BE2C (cell line): ENCODE measurements around the gene MTG1.
"Not testable (repeated sequence)": the region's sequence is repeated elsewhere in the genome, so short reads cannot be mapped to it uniquely, and the experiment has no call there.

ENCODE experiments used
- DNase-seq: peaks from one replicate; pipeline ENCODE4 v3.0.0-alpha.2; 2020
- H3K27me3 ChIP-seq: fragments of 250-450 bp; sonication (Bioruptor Pico); 2 replicates; pipeline ENCODE4 v1.5.1; 2020; ENCODE audit warnings: mild to moderate bottlenecking
- H3K36me3 ChIP-seq: fragments of 250-450 bp; sonication (Bioruptor Pico); 2 replicates; pipeline ENCODE4 v1.5.1; 2020; ENCODE audit warnings: mild to moderate bottlenecking
- H3K4me1 ChIP-seq: fragments of 250-450 bp; sonication (Bioruptor Pico); 2 replicates; pipeline ENCODE4 v1.5.1; 2020
- H3K4me3 ChIP-seq: 2 replicates; pipeline ENCODE4 v1.5.1; 2011; ENCODE audit warnings: low read depth, low read length
- H3K9me3 ChIP-seq: fragments of 250-450 bp; sonication (Bioruptor Pico); 2 replicates; pipeline ENCODE4 v1.5.1; 2020
- TF ChIP-seq, protein P1 (sequence below): IDR thresholded peaks from 2 replicates; pipeline ENCODE4 v1.5.1; 2012; ENCODE audit warnings: mild to moderate bottlenecking, low read depth, low read length

The MTG1 gene

GRCh38 chr10:133439517-133440461 is 45.8 kb downstream of the MTG1 start:
- no peaks in the 10 kb centered on the region for H3K27me3 ChIP-seq
- H3K4me1 ChIP-seq, result no peaks in the 10 kb centered on the region
- no peaks in the 10 kb centered on the region for H3K36me3 ChIP-seq
- no peaks in the 10 kb centered on the region; the same call in 1 of the 2 replicates for H3K9me3 ChIP-seq
- TF ChIP-seq, protein P1, sequence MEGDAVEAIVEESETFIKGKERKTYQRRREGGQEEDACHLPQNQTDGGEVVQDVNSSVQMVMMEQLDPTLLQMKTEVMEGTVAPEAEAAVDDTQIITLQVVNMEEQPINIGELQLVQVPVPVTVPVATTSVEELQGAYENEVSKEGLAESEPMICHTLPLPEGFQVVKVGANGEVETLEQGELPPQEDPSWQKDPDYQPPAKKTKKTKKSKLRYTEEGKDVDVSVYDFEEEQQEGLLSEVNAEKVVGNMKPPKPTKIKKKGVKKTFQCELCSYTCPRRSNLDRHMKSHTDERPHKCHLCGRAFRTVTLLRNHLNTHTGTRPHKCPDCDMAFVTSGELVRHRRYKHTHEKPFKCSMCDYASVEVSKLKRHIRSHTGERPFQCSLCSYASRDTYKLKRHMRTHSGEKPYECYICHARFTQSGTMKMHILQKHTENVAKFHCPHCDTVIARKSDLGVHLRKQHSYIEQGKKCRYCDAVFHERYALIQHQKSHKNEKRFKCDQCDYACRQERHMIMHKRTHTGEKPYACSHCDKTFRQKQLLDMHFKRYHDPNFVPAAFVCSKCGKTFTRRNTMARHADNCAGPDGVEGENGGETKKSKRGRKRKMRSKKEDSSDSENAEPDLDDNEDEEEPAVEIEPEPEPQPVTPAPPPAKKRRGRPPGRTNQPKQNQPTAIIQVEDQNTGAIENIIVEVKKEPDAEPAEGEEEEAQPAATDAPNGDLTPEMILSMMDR, result no peak
- H3K4me3 ChIP-seq, result no peak overlapping the region
- DNase-seq, result no peak

DNA sequence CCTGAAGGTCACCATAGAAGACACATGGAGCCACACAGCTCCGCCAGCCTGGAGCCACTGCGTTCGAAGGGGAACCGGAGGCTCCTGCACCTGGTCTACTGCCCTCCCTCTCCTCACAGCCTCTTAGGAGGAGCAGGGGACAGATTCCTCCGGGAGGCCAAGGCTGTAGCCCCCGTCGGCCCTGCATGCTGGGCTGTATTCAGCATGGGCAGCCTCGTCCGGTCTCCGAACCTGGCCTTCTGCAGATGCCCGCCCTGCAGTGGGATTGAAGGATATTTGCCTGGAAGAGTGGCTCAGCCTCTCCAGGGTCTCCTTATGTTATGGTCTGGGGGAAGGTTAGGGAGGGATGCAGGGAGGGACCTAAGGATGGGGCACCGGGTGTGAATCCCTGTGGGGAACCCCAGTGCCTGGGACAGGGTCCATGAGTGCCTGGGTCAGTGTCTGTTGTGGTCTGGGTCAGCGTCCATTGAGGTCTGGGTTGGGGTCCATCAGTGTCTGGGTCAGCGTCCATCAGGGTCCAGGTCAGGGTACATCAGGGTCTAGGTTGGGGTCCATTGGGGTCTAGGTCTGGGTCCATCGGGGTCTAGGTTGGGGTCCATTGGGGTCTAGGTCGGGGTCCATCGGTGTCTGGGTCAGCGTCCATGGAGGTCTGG is 46.8 kb downstream of the MTG1 start:
- no peak overlapping the region for H3K4me3 ChIP-seq
- TF ChIP-seq, protein P1, result no peak
- no peak for DNase-seq
- no peaks in the 10 kb centered on the region for H3K36me3 ChIP-seq
- no peaks in the 10 kb centered on the region; the same call in 1 of the 2 replicates for H3K9me3 ChIP-seq
- H3K27me3 ChIP-seq, result no peaks in the 10 kb centered on the region
- no peaks in the 10 kb centered on the region for H3K4me1 ChIP-seq

GRCh38 chr10:133441356-133441755 is 47.4 kb downstream of the MTG1 start:
- not testable (repeated sequence) for H3K4me1 ChIP-seq, H3K9me3 ChIP-seq, DNase-seq, H3K4me3 ChIP-seq, H3K36me3 ChIP-seq, H3K27me3 ChIP-seq

DNA sequence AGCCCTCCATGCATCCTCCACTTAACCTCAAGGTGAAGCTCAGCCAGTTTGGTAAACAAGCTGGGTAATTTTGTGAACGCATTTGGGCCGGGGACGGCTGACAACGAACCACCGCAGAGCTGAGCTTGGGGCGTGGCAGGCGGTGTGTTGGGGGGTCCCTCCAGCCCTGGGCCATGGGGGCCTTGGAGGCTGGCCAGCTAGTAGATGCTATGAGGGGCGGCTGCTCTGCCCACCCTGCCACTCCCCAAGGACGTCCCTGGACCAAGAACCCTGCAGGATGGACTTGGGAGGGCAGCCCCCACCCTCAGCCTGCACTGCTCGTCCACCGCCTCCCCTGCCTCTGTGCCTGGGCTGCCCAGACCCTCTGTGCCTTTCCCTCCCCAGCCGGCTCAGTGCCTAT is 47.8 kb downstream of the MTG1 start:
- Histone ChIP-seq H3K4me1 (no peaks in the 10 kb centered on the region), H3K9me3 (no peaks in the 10 kb centered on the region; the same call in 1 of the 2 replicates), H3K27me3 (no peaks in the 10 kb centered on the region), H3K36me3 (no peaks in the 10 kb centered on the region), H3K4me3 (no peak overlapping the region)
- DNase-seq, result no peak
- TF ChIP-seq, protein P1, result no peak

- TF ChIP-seq, protein P1, result no peak
- H3K27me3 ChIP-seq, result no peaks in the 10 kb centered on the region
- no peak for DNase-seq
- no peak overlapping the region for H3K4me3 ChIP-seq
- no peaks in the 10 kb centered on the region for H3K36me3 ChIP-seq
- no peaks in the 10 kb centered on the region; the same call in 1 of the 2 replicates for H3K9me3 ChIP-seq
- H3K4me1 ChIP-seq, result no peaks in the 10 kb centered on the region
These were observed 48.4 kb downstream of the MTG1 start for GRCh38 chr10:133442191-133442966.
